22Rv1 (cell line): ENCODE results near the gene CDC16.

Experiments used
- H3K27ac ChIP-seq: fragments of 450-650 bp; 2 replicates; pipeline ENCODE4 v1.5.1; 2017
- ZFX ChIP-seq: fragments of 450-650 bp; IDR thresholded peaks from 2 replicates; pipeline ENCODE4 v1.6.1; 2017; ENCODE audit warnings: antibody characterized with exemption, borderline replicate concordance
- TF ChIP-seq, protein P1 (sequence below): fragments of 450-650 bp; IDR thresholded peaks from 2 replicates; pipeline ENCODE4 v1.5.1; 2017; ENCODE audit warnings: mild to moderate bottlenecking

The CDC16 gene

DNA sequence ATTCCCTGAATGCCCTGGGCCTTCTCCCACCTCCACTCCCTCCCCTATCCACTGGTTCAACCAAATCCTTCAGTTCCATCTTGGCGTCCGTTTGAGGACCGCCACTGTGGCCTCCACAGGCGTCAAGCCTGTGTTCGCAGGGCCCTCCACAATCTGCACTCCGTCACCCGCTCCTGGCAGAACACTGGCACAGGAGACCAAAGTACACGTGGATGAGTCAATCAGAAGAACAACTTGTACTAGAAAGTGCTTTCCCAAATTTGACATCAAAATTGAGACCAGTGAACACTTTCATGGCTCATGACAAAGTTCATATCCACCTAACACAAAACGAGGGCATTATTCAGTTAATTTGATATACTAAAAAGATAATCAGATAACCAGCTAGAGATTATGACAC is 6.5 kb upstream of the CDC16 start:
- TF ChIP-seq, protein P1, sequence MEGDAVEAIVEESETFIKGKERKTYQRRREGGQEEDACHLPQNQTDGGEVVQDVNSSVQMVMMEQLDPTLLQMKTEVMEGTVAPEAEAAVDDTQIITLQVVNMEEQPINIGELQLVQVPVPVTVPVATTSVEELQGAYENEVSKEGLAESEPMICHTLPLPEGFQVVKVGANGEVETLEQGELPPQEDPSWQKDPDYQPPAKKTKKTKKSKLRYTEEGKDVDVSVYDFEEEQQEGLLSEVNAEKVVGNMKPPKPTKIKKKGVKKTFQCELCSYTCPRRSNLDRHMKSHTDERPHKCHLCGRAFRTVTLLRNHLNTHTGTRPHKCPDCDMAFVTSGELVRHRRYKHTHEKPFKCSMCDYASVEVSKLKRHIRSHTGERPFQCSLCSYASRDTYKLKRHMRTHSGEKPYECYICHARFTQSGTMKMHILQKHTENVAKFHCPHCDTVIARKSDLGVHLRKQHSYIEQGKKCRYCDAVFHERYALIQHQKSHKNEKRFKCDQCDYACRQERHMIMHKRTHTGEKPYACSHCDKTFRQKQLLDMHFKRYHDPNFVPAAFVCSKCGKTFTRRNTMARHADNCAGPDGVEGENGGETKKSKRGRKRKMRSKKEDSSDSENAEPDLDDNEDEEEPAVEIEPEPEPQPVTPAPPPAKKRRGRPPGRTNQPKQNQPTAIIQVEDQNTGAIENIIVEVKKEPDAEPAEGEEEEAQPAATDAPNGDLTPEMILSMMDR = no peak
- H3K27ac ChIP-seq = no peak overlapping the region

DNA sequence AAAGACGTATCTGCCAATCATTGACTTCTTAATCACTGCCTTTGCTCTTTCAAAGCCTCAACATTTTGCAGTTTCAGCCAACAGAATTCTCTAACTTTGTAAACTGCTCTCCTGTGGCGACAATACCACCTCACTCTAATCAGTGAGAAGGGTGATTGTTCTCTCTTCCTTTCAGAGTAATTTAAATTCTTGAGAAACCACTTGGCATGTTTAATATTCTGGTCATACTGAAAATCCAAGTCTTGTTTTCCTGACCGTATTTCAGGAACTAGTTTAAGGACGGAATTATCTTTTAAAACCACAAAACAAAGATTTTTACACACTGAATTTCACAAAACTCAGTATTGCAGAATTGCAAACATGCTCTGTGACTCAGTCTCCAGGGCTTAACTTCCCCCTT is 5.2 kb upstream of the CDC16 start:
- TF ChIP-seq ZFX = no peak
- TF ChIP-seq, protein P1 = no peak
- no peak overlapping the region for H3K27ac ChIP-seq

DNA sequence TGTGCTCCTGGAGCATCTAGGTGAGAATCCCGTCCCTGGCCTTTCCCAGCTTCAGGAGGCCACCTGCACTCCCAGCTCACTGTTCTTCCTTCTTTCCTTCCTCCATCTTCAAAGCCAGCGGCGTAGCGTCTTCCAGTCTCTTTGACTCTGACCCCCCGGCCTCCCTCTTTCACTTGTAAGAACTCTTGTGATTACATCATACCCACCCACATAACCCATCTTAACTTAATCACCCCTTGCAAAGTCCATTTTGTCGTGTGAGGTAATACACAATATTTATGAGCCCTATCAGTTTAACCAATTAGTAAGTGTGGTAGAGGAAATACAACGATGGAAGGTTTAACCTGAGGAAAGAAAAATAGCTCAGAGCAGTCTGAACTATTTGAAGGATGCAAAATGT is 4.6 kb upstream of the CDC16 start:
- H3K27ac ChIP-seq = no peak overlapping the region
- TF ChIP-seq, protein P1 = no peak

DNA sequence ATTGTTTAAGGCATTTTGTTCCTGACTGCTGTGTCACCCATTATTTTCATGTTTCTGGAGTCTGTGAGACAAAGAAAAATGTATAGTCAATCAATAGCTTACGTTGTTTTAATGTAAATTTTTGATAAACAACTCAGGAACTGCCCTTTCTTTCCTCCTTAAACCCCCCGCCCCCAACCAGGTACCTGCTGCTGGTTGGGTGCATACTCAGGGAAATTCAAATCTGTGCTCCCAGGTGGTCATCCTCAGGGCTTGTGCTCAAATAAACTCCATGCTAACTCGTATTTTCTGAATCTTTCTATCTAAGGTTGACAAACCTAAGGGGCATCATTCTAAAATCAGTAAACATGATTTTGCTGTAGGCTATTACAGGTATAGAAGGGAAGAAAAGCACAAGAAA is 4.1 kb upstream of the CDC16 start:
- H3K27ac ChIP-seq = no peak overlapping the region
- TF ChIP-seq ZFX = no peak
- TF ChIP-seq, protein P1 = no peak

DNA sequence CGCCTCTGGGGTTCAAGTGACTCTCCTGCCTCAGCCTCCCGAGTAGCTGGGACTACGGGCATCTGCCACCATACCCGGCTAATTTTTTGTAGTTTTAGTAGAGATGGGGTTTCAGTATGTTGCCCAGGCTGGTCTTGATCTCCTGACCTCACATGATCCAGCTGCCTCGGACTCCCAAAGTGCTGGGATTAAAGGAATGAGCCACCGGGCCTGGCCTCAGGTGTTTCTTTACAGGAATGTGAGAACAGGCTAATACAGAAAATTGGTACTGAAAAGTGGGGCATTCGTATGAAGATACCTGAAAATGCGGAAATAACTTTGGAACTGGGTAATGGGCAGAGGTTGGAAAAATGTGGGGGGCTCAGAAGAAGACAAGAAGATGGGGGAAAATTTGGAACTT is 2.8 kb upstream of the CDC16 start:
- H3K27ac ChIP-seq = no peak overlapping the region
- TF ChIP-seq ZFX = no peak
- TF ChIP-seq, protein P1 = no peak

DNA sequence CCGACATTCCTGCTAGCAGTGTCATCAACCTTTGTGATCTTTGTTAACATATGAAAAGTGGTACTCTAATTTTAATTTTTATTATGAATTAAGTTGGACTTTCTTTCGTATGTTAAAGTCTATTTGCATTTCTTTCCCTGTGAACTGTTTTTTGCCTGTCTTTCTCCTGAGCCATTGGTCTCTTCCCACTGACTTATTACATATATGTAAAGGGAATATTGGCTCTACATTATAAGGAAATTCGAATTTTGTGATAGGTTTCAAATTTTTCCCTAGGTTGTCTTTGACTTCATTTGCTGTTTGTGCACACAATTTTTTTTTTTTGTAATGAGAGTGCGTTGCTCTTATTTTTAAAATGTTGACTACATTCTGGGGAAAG is 442 bp upstream of the CDC16 start:
- no peak for TF ChIP-seq ZFX
- TF ChIP-seq, protein P1 = no peak
- peak overlapping the region; percentile 55; the same call in 1 of the 2 replicates for H3K27ac ChIP-seq

DNA sequence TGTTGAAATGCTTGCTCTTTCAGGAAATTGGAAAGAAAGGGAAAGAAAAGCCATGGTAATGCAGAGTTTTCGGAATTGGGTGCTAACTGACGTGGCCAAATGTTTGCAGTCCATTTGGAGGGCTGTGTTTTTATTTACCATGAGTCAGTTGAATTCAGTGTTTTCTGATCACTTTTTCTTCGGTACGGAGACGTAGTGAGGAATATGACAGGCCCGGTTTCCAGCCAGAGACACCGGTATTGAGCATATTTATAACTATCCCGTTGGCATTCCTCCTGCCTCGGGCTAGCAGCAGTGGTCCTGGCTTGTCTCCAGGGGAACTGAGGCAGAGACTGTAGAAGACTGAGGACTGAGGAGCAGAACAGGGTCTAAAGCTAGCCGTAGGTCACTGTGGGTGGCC is 1.0 kb downstream of the CDC16 start:
- peak overlapping the region; percentile 55 for H3K27ac ChIP-seq
- TF ChIP-seq ZFX = no peak
- TF ChIP-seq, protein P1 = no peak
